GM12872 (cell line): Measurements from ENCODE around the gene C1QL1.

Experiments used
- TF ChIP-seq, protein P1 (sequence below): IDR thresholded peaks from 3 replicates; pipeline ENCODE4 v1.5.1; 2011; ENCODE audit warnings: low read depth, mild to moderate bottlenecking, low read length, moderate library complexity; ENCODE audit not compliant: insufficient read depth

The C1QL1 gene

GRCh38 chr17:44967907-44968224 lies 237 bp downstream of the C1QL1 start:
- TF ChIP-seq, protein P1, sequence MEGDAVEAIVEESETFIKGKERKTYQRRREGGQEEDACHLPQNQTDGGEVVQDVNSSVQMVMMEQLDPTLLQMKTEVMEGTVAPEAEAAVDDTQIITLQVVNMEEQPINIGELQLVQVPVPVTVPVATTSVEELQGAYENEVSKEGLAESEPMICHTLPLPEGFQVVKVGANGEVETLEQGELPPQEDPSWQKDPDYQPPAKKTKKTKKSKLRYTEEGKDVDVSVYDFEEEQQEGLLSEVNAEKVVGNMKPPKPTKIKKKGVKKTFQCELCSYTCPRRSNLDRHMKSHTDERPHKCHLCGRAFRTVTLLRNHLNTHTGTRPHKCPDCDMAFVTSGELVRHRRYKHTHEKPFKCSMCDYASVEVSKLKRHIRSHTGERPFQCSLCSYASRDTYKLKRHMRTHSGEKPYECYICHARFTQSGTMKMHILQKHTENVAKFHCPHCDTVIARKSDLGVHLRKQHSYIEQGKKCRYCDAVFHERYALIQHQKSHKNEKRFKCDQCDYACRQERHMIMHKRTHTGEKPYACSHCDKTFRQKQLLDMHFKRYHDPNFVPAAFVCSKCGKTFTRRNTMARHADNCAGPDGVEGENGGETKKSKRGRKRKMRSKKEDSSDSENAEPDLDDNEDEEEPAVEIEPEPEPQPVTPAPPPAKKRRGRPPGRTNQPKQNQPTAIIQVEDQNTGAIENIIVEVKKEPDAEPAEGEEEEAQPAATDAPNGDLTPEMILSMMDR: no peak

DNA sequence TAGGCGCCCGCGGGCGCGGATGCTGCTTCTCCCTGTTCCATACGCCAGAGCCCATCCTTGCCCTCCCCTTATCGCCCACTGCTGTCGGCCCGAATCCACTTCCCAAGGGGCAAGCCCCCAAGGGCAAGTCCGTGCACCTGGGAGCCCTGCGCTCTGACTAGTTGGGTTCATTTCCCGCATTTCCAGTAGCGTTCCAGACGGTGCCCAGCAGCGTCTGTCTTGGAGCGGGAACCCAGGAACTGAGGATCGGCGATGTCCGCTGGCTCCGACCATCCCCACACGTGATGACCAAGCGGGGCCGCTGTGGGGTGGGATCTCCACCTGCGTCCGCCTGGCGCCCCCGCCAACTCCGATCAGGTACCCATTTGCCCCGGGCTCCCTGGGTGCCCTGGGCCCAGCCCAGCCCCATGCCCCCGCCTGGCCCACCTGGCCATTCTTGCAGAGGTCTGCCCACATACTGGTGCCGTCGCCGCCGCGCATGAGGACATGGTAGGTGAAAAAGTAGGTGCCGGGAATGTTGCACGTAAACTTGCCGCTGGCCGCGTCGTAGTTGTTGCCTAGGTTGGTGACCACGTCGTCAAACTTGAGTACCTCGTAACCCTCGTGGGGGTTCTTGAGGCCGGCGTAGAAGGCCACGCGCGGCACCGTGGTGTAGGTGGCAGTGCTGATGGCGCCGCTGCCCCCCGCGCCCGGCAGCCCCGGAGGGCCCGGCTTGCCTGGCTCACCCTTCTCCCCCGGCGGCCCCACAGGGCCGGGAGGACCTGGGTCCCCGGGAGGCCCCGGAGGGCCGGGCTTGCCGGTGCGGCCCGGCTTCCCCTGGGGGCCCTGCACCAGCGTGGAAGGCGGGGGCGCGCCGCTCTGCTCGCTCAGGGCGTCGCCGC lies 837 bp downstream of the C1QL1 start:
- TF ChIP-seq, protein P1: no peak

- TF ChIP-seq, protein P1: no peak
These were observed 1.6 kb downstream of the C1QL1 start for GRCh38 chr17:44966348-44967025.

GRCh38 chr17:44965481-44966234 lies 2.4 kb downstream of the C1QL1 start:
- TF ChIP-seq, protein P1: 0 out of 3 replicates have a peak, but pooled peaks have one; percentile 3

DNA sequence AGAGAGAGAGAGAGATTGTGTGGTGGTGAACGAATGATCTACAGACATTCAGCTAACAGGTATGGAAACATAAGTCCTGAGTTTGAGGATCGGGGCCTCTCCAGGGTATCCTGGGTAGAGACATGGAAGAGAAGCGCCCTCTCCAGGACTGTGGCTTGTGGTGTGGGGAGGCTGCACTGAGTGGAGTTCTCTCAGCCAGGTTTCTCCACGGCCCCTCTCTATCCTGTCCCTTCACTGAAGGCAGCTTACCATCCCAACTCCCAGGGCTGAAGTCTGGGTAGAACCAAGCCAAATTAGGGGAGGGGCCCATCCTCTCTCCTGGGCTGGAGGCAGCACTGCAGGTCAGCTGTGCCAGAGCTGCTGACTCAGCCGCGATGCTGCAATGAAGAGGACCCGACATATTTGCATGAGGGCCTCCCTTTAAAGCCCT lies 6.2 kb downstream of the C1QL1 start:
- TF ChIP-seq, protein P1: no peak

DNA sequence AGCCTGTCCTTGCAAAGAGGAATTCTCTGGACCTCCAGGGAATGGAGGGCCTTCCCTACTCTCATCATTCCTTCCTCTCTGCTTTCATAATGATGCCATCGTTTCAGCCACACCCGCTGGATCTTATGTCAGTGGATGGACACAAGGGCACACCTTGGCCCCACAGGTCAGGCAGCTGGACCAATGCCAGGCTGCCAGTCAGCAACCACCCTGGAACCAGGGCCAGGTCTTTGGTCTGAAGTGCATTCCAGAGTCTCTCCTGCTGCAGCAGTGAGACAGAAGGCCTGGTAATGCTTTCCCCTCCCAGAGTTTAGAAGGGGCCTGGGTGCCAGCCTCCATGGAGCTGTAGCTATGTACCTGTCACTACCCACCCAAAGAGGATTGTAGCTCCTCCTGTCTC lies 7.4 kb downstream of the C1QL1 start:
- TF ChIP-seq, protein P1: no peak
